H9 (cell line): ENCODE results near the gene CDH4. TPM values are rescaled to one million over a fixed set of nuclear protein-coding genes. Genes with fewer than 3 reads are reported as not detected.

ENCODE experiments used
- DNase-seq: peaks from one replicate; pipeline ENCODE4 v3.0.0-alpha.2; 2017
- H2AFZ ChIP-seq: one replicate; pipeline ENCODE4 v1.6.1; 2013; ENCODE audit warnings: mild to moderate bottlenecking, low read length, control low read depth, moderate library complexity
- H2AK5ac ChIP-seq: 2 replicates; pipeline ENCODE4 v1.6.1; 2013; ENCODE audit warnings: low read length, control low read depth, mixed read lengths; ENCODE audit not compliant: insufficient read length
- H2BK120ac ChIP-seq: one replicate; pipeline ENCODE4 v1.6.1; 2013; ENCODE audit warnings: low read depth, mild to moderate bottlenecking, low read length, control low read depth, inconsistent platforms; ENCODE audit not compliant: poor library complexity, severe bottlenecking
- H2BK12ac ChIP-seq: 2 replicates; pipeline ENCODE4 v1.6.1; 2013; ENCODE audit warnings: low read length, control low read depth, mixed read lengths, low read depth; ENCODE audit not compliant: insufficient read length
- H2BK15ac ChIP-seq: 2 replicates; pipeline ENCODE4 v1.6.1; 2013; ENCODE audit warnings: low read depth, low read length, control low read depth
- H2BK20ac ChIP-seq: one replicate; pipeline ENCODE4 v1.6.1; 2013; ENCODE audit warnings: low read depth, mild to moderate bottlenecking, low read length, control low read depth, inconsistent platforms; ENCODE audit not compliant: poor library complexity, severe bottlenecking
- H2BK5ac ChIP-seq: 2 replicates; pipeline ENCODE4 v1.6.1; 2013; ENCODE audit warnings: low read length, control low read depth, mixed read lengths; ENCODE audit not compliant: insufficient read length
- H3K14ac ChIP-seq: 2 replicates; pipeline ENCODE4 v1.6.1; 2013; ENCODE audit warnings: low read length, control low read depth; ENCODE audit not compliant: insufficient read depth
- H3K18ac ChIP-seq: 2 replicates; pipeline ENCODE4 v1.6.1; 2013; ENCODE audit warnings: low read depth, mild to moderate bottlenecking, mixed read lengths, low read length, control low read depth; ENCODE audit not compliant: insufficient read length
- H3K23ac ChIP-seq: 2 replicates; pipeline ENCODE4 v1.6.1; 2013; ENCODE audit warnings: low read length, control low read depth, mixed read lengths, low read depth; ENCODE audit not compliant: insufficient read length
- H3K23me2 ChIP-seq: 2 replicates; pipeline ENCODE4 v1.6.1; 2013; ENCODE audit warnings: low read depth, mild to moderate bottlenecking, mixed read lengths, low read length, control low read depth; ENCODE audit not compliant: insufficient read length, poor library complexity, severe bottlenecking
- H3K27ac ChIP-seq: 2 replicates; pipeline ENCODE4 v1.5.1; 2013; ENCODE audit warnings: low read length, control low read depth, mixed read lengths, low read depth; ENCODE audit not compliant: insufficient read length
- H3K27me3 ChIP-seq: 2 replicates; pipeline ENCODE4 v1.6.1; 2013; ENCODE audit warnings: low read length, control low read depth, inconsistent platforms; ENCODE audit not compliant: insufficient read depth
- H3K4ac ChIP-seq: 2 replicates; pipeline ENCODE4 v1.6.1; 2013; ENCODE audit warnings: low read depth, mild to moderate bottlenecking, control low read depth, inconsistent platforms, low read length, moderate library complexity
- H3K4me1 ChIP-seq: 2 replicates; pipeline ENCODE4 v1.6.1; 2013; ENCODE audit warnings: low read length, control low read depth, inconsistent platforms; ENCODE audit not compliant: insufficient read depth
- H3K4me2 ChIP-seq: 2 replicates; pipeline ENCODE4 v1.6.1; 2013; ENCODE audit warnings: low read length, control low read depth, mixed read lengths; ENCODE audit not compliant: insufficient read length, insufficient read depth
- H3K56ac ChIP-seq: 2 replicates; pipeline ENCODE4 v1.6.1; 2013; ENCODE audit warnings: low read depth, mild to moderate bottlenecking, mixed read lengths, low read length, control low read depth; ENCODE audit not compliant: insufficient read length
- H3K79me1 ChIP-seq: 2 replicates; pipeline ENCODE4 v1.6.1; 2013; ENCODE audit warnings: low read depth, mild to moderate bottlenecking, moderate library complexity, low read length, control low read depth, inconsistent platforms; ENCODE audit not compliant: insufficient read depth, poor library complexity, severe bottlenecking
- H3K79me2 ChIP-seq: 2 replicates; pipeline ENCODE4 v1.6.1; 2013; ENCODE audit warnings: low read length, control low read depth, inconsistent platforms; ENCODE audit not compliant: insufficient read depth
- H3K9ac ChIP-seq: 2 replicates; pipeline ENCODE4 v1.6.1; 2013; ENCODE audit warnings: low read length, control low read depth, mixed read lengths; ENCODE audit not compliant: insufficient read length; ENCODE audit errors: extremely low read depth
- H3K9me3 ChIP-seq: one replicate; pipeline ENCODE4 v1.6.1; 2013; ENCODE audit warnings: low read depth, low read length, inconsistent platforms; ENCODE audit not compliant: control insufficient read depth
- H3T11ph ChIP-seq: one replicate; pipeline ENCODE4 v1.6.1; 2013; ENCODE audit warnings: mild to moderate bottlenecking, low read length, control low read depth, inconsistent platforms
- H4K20me1 ChIP-seq: one replicate; pipeline ENCODE4 v1.6.1; 2013; ENCODE audit not compliant: control insufficient read depth, insufficient read length, insufficient read depth
- H4K5ac ChIP-seq: 2 replicates; pipeline ENCODE4 v1.6.1; 2013; ENCODE audit warnings: low read depth, mild to moderate bottlenecking, mixed read lengths, low read length, control low read depth; ENCODE audit not compliant: insufficient read length
- H4K8ac ChIP-seq: replicated peaks from 2 replicates; pipeline ENCODE4 v1.6.1; 2013; ENCODE audit warnings: low read length, control low read depth, mixed read lengths, low read depth; ENCODE audit not compliant: insufficient read length
- H4K91ac ChIP-seq: 2 replicates; pipeline ENCODE4 v1.6.1; 2013; ENCODE audit warnings: low read depth, mild to moderate bottlenecking, moderate library complexity, mixed read lengths, low read length, control low read depth; ENCODE audit not compliant: insufficient read length
- H3K27ac Mint-ChIP-seq, 3 experiments: 2 replicates in 2 of 3; 3 replicates in 1 of 3; pipeline ENCODE4 v1.8.0; 2020 to 2021; ENCODE audit warnings: mixed read lengths in 3 of 3, mild to moderate bottlenecking in 1 of 3, moderate library complexity in 1 of 3
- H3K27me3 Mint-ChIP-seq: 2 replicates; pipeline ENCODE4 v1.8.0; 2021; ENCODE audit warnings: low read depth, mild to moderate bottlenecking, moderate library complexity, mixed read lengths
- H3K36me3 Mint-ChIP-seq, 3 experiments: 2 replicates in 2 of 3; 3 replicates in 1 of 3; pipeline ENCODE4 v1.8.0; 2020 to 2021; ENCODE audit warnings: low read depth in 3 of 3, mixed read lengths in 3 of 3; ENCODE audit not compliant: insufficient read depth in 1 of 3
- H3K4me1 Mint-ChIP-seq, 2 experiments: 2 replicates each; pipeline ENCODE4 v1.8.0; 2020; ENCODE audit warnings: mixed read lengths in 2 of 2
- H3K4me3 Mint-ChIP-seq, 2 experiments: 2 replicates in 1 of 2; 3 replicates in 1 of 2; pipeline ENCODE4 v1.8.0; 2020 to 2021; ENCODE audit warnings: mild to moderate bottlenecking in 2 of 2, mixed read lengths in 2 of 2, moderate library complexity in 1 of 2
- H3K9me3 Mint-ChIP-seq, 2 experiments: 2 replicates in 1 of 2; 3 replicates in 1 of 2; pipeline ENCODE4 v1.8.0; 2020; ENCODE audit warnings: mild to moderate bottlenecking in 2 of 2, mixed read lengths in 2 of 2, moderate library complexity in 1 of 2
- WGBS: extraction: QIAGEN DNeasy Blood & Tissue Kit; methylation state at CpG from one replicate; pipeline ENCODE4 v1.1.7; 2013; ENCODE audit warnings: missing lambda C conversion rate, low lambda C conversion rate, mixed read lengths; ENCODE audit not compliant: insufficient read length; ENCODE audit errors: extremely low coverage; 5-methylcytosine and 5-hydroxymethylcytosine counted together
- total RNA-seq: library from RNA; stranded (reverse); gene quantifications from 2 replicates; pipeline ENCODE4 v1.2.1, GENCODE V29; 2021
- TF ChIP-seq, protein P1 (sequence below): fragments of 200-600 bp; sonication (generic); conservative IDR thresholded peaks from 3 replicates; pipeline ENCODE4 v1.8.0; 2021; ENCODE audit warnings: antibody characterized with exemption, mild to moderate bottlenecking

Gene CDH4
- total RNA-seq, 1 experiment from 2014 or later: 3.0 TPM

DNA sequence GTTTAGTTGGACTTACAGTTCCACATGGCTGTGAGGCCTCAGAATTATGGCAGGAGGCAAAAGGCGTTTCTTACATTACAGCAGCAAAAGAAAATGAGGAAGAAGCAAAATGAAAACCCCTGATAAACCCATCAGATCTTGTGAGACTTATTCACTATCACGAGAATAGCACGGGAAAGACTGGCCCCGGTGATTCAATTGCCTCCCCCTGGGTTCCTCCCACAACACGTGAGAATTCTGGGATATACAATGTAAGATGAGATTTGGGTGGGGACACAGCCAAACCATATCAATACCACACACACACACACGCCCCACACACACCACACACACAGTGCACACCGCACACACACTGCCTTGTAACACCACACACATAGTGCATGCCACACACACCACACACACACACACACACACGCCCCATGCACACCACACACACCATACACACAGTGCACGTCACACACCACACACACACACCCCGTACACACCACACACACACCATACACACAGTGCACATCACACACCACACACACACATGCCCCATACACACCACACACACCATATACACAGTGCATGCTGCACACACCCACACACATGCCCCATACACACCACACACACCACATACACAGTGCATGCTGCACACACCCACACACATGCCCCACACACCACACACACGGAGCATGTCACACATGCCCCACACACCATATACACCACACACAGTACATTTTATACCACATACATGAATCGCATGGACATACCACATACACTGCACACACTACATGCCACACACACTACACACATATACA, 503.1 kb downstream of the CDH4 start:
- WGBS: no CpG with 5 or more reads among the region's 12 CpGs
- no peak overlapping the region for H3K27ac Mint-ChIP-seq
- Histone ChIP-seq H3K14ac (no peak overlapping the region), H4K20me1 (peaks cover 2% of the 10 kb centered on the region), H3K79me1 (no peaks in the 10 kb centered on the region), H3K4me2 (no peak overlapping the region), H3K23me2 (no peaks in the 10 kb centered on the region), H3K27me3 (no peaks in the 10 kb centered on the region), H3K79me2 (no peaks in the 10 kb centered on the region), H2AFZ (no peak overlapping the region), H3K4me1 (peaks cover 1% of the 10 kb centered on the region), H2AK5ac (no peak overlapping the region), H3T11ph (no peak overlapping the region), H3K23ac (no peak overlapping the region), H2BK5ac (no peak overlapping the region), H2BK20ac (no peak overlapping the region), H3K9me3 (no peaks in the 10 kb centered on the region), H3K4ac (no peak overlapping the region), H4K5ac (no peak overlapping the region), H3K18ac (no peak overlapping the region), H4K91ac (no peak overlapping the region), H3K9ac (no peak overlapping the region), H3K27ac (no peak overlapping the region), H2BK120ac (no peak overlapping the region), H4K8ac (peak overlapping the region; percentile 10), H2BK15ac (no peak overlapping the region), H2BK12ac (no peak overlapping the region), H3K56ac (no peak overlapping the region)
- DNase-seq: no peak
- H3K4me1 Mint-ChIP-seq: peaks cover 11 to 12% of the 10 kb centered on the region in 2 experiments
- H3K4me3 Mint-ChIP-seq: no peak overlapping the region
- 0 out of 7 replicates have a peak, but pooled peaks cover 0 to 7% (median 0%) of the 10 kb centered on the region in 3 experiments for H3K36me3 Mint-ChIP-seq
- peaks cover 22% of the 10 kb centered on the region for H3K27me3 Mint-ChIP-seq
- peaks cover 9 to 10% of the 10 kb centered on the region in 2 experiments for H3K9me3 Mint-ChIP-seq
- TF ChIP-seq, protein P1, sequence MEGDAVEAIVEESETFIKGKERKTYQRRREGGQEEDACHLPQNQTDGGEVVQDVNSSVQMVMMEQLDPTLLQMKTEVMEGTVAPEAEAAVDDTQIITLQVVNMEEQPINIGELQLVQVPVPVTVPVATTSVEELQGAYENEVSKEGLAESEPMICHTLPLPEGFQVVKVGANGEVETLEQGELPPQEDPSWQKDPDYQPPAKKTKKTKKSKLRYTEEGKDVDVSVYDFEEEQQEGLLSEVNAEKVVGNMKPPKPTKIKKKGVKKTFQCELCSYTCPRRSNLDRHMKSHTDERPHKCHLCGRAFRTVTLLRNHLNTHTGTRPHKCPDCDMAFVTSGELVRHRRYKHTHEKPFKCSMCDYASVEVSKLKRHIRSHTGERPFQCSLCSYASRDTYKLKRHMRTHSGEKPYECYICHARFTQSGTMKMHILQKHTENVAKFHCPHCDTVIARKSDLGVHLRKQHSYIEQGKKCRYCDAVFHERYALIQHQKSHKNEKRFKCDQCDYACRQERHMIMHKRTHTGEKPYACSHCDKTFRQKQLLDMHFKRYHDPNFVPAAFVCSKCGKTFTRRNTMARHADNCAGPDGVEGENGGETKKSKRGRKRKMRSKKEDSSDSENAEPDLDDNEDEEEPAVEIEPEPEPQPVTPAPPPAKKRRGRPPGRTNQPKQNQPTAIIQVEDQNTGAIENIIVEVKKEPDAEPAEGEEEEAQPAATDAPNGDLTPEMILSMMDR: no peak
